ENCODE measurements around the gene CGB1.
"Not testable (repeated sequence)": the region's sequence is repeated elsewhere in the genome, so short reads cannot be mapped to it uniquely, and the experiment has no call there.

CGB1 gene

DNA sequence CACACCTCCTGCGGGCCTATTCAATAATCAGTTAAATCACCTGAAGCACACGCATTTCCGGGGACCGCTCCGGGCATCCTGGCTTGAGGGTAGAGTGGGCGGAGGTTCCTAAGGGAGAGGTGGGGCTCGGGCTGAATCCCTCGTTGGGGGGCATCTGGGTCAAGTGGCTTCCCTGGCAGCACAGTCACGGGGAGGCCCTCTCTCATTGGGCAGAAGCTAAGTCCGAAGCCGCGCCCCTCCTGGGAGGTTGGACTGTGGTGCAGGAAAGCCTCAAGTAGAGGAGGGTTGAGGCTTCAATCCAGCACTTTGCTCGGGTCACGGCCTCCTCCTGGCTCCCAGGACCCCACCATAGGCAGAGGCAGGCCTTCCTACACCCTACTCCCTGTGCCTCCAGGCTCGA is 6.9 kb upstream of the CGB1 start, which contains the start of gene CGB5:
Gene CGB5, plus strand, starts transcription at position 301 of the 400 bp plus-strand sequence. CDS start 362 bp downstream, outside the sequence.
- not testable (repeated sequence) for DNase-seq (ENCODE audit: low read depth, low spot score); H3K9ac ChIP-seq (ENCODE audit: insufficient read length); H3K36me3 ChIP-seq (ENCODE audit: insufficient read depth, low read length); H3K9me3 ChIP-seq (ENCODE audit: low read depth, low read length); H3K4me3 ChIP-seq; H3K27ac ChIP-seq

- not testable (repeated sequence) for DNase-seq (ENCODE audit: low read depth, low spot score); H3K36me3 ChIP-seq (ENCODE audit: insufficient read depth, low read length); H3K9ac ChIP-seq (ENCODE audit: insufficient read length); H3K9me3 ChIP-seq (ENCODE audit: low read depth, low read length); H3K27ac ChIP-seq; H3K4me3 ChIP-seq
These were observed 6.0 kb upstream of the CGB1 start for GRCh38 chr19:49042666-49043065.

DNA sequence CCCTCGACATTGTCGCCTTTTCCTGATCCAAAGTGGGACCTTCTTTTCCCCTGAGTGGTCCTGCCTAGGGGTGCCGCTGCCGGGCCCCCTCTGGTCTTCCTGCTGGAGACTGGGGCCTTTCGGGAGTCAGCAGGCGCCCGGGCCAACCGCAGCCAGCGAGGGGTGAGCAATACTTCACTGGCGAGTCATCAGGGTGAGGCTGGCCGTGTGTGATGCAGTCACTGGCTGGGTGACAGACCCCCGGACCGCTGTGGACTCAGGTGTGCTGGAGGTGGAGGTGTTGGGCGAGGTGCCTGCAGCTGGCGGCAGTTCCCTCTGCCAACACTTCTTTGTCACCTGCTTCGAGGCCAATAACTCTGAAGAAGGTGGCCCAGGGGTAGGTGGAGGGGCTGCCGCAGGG is 5.5 kb upstream of the CGB1 start:
- Histone ChIP-seq H3K4me3 (no peak overlapping the region), H3K9me3 (ENCODE audit: low read depth, low read length) (no peaks in the 10 kb centered on the region), H3K27ac (no peak overlapping the region), H3K9ac (ENCODE audit: insufficient read length) (no peak overlapping the region), H3K36me3 (ENCODE audit: insufficient read depth, low read length) (no peaks in the 10 kb centered on the region)
- TF ChIP-seq POLR2AphosphoS5 (IDR thresholded peaks at IDR 0.05; ENCODE audit: borderline replicate concordance, low read depth, low read length) (no peak), EZH2 (IDR thresholded peaks at IDR 0.05) (no peak), FOXP2 (optimal IDR thresholded peaks at IDR 0.05; ENCODE audit: control extremely low read depth, extremely low read length, insufficient read depth) (no peak)
- no peak for DNase-seq (ENCODE audit: low read depth, low spot score)

GRCh38 chr19:49039736-49040135 is 3.0 kb upstream of the CGB1 start:
- H3K36me3 ChIP-seq (ENCODE audit: insufficient read depth, low read length); DNase-seq (ENCODE audit: low read depth, low spot score); H3K4me3 ChIP-seq; H3K27ac ChIP-seq; H3K9me3 ChIP-seq (ENCODE audit: low read depth, low read length); H3K9ac ChIP-seq (ENCODE audit: insufficient read length): not testable (repeated sequence)

DNA sequence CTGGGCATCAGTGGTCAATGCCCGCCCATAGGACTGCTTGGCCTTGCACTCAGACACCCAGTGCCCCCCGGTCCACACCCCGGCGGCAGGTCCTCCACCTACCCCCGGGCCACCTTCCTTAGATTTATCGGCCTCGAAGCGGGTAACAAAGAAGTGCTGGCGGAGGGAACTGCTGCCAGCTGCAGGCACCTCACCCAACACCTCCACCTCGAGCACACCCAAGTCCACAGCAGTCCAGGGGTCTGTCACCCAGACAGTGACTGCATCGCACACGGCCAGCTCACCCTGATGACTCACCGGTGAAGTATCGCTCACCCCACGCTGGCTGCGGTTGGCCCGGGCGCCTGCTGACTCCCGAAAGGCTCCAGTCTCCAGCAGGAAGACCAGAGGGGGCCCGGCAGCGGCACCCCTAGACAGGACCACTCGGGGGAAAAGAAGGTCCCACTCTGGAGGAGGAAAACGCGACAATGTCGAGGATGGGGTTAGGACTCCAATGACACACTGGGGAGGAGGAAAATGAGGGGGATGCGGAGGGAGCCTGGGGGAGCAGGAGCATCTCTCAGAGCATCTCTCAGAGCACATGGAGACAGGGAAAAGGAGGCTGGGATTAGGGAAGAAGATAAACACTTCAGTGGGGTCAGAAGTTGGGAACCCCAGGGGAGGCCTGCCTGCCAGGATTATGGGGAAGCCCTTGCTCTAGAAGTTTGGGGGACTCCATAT is 2.0 kb upstream of the CGB1 start:
- not testable (repeated sequence) for H3K36me3 ChIP-seq (ENCODE audit: insufficient read depth, low read length); H3K27ac ChIP-seq; H3K9me3 ChIP-seq (ENCODE audit: low read depth, low read length); H3K4me3 ChIP-seq; DNase-seq (ENCODE audit: low read depth, low spot score); H3K9ac ChIP-seq (ENCODE audit: insufficient read length)

GRCh38 chr19:49038111-49038510 is 1.4 kb upstream of the CGB1 start:
- not testable (repeated sequence) for H3K9me3 ChIP-seq (ENCODE audit: low read depth, low read length); H3K9ac ChIP-seq (ENCODE audit: insufficient read length); H3K27ac ChIP-seq; DNase-seq (ENCODE audit: low read depth, low spot score); H3K36me3 ChIP-seq (ENCODE audit: insufficient read depth, low read length); H3K4me3 ChIP-seq

DNA sequence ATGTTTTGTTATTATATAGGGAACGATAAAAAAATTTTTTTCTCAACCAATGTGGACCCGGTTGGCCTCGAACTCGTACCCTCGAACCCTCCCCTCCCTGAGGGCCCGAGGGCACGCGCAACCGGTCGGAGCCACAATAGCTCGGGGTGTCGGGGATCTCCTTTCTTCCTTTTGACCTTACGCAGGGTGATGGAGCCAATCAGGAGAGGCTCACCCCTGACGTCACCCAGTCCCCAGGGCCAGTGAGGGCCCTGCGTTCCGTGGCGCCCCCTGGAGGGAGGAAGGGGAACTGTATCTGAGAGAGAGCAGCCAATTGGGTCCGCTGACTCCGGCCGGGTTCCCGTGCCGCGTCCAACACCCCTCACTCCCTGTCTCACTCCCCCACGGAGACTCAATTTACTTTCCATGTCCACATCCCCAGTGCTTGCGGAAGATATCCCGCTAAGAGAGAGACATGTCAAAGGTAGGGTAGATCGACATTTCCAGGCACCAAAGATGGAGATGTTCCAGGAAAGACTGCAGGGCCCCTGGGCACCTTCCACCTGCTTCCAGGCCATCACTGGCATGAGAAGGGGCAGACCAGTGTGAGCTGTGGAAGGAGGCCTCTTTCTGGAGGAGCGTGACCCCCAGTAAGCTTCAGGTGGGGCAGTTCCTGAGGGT is 4.9 kb downstream of the CGB1 start, which contains the start of gene CGB2:
Gene CGB2, plus strand, starts transcription at position 249 of the 660 bp plus-strand sequence. Its CDS starts 206 bp downstream, at position 455.
- not testable (repeated sequence) for H3K9me3 ChIP-seq (ENCODE audit: low read depth, low read length); DNase-seq (ENCODE audit: low read depth, low spot score); H3K27ac ChIP-seq; H3K4me3 ChIP-seq; H3K9ac ChIP-seq (ENCODE audit: insufficient read length); H3K36me3 ChIP-seq (ENCODE audit: insufficient read depth, low read length)

DNA sequence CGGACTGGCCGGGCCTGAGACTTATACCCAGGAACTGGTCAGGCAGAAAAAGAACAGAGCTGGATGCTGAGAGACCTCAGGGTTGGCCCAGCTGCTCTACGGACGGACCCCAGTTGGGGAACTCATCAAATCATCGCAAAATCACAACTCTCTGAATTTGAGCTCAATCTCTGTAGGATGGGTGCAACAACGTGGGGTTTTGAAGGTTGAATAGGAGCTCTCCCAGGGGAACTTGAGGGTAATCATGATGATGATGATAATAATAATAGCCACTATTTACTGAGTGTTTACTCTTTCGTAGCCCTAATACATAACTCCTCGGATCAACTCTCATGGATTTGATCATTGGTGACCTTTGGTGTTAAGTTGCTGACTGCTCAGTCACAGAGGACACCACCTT is 6.4 kb downstream of the CGB1 start:
- not testable (repeated sequence) for H3K9me3 ChIP-seq (ENCODE audit: low read depth, low read length); H3K36me3 ChIP-seq (ENCODE audit: insufficient read depth, low read length); H3K27ac ChIP-seq; H3K4me3 ChIP-seq; DNase-seq (ENCODE audit: low read depth, low spot score); H3K9ac ChIP-seq (ENCODE audit: insufficient read length)

DNA sequence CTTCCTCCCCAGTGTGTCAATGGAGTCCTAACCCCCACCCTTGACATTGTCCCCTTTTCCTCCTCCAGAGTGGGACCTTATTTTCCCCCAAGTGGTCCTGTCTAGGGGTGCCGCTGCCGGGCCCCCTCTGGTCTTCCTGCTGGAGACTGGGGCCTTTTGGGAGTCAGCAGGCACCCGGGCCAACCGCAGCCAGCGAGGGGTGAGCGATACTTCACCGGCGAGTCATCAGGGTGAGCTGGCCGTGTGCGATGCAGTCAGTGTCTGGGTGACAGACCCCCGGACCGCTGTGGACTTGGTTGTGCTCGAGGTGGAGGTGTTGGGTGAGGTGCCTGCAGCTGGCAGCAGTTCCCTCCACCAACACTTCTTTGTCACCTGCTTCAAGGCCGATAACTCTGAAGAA is 6.9 kb downstream of the CGB1 start:
- H3K9me3 ChIP-seq (ENCODE audit: low read depth, low read length); H3K4me3 ChIP-seq; H3K36me3 ChIP-seq (ENCODE audit: insufficient read depth, low read length); DNase-seq (ENCODE audit: low read depth, low spot score); H3K27ac ChIP-seq; H3K9ac ChIP-seq (ENCODE audit: insufficient read length): not testable (repeated sequence)

- not testable (repeated sequence) for H3K27ac ChIP-seq; DNase-seq (ENCODE audit: low read depth, low spot score)
These were observed 8.0 kb downstream of the CGB1 start for GRCh38 chr19:49028686-49029085.

DNA sequence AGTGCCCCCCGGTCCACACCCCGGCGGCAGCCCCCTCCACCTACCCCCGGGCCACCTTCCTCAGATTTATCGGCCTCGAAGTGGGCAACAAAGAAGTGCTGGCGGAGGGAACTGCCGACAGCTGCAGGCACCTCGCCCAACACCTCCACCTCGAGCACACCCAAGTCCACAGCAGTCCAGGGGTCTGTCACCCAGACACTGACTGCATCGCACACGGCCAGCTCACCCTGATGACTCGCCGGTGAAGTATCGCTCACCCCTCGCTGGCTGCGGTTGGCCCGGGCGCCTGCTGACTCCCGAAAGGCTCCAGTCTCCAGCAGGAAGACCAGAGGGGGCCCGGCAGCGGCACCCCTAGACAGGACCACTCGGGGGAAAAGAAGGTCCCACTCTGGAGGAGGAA is 11.1 kb downstream of the CGB1 start:
- H3K9me3 ChIP-seq (ENCODE audit: low read depth, low read length); H3K9ac ChIP-seq (ENCODE audit: insufficient read length); H3K36me3 ChIP-seq (ENCODE audit: insufficient read depth, low read length); H3K4me3 ChIP-seq; H3K27ac ChIP-seq; DNase-seq (ENCODE audit: low read depth, low spot score): not testable (repeated sequence)

More at GRCh38 chr19:49028686-49029085, 8.0 kb downstream of the CGB1 start:
- not testable (repeated sequence) for H3K36me3 ChIP-seq (ENCODE audit: insufficient read depth, low read length); H3K4me3 ChIP-seq; H3K9me3 ChIP-seq (ENCODE audit: low read depth, low read length); H3K9ac ChIP-seq (ENCODE audit: insufficient read length)

- not testable (repeated sequence) for H3K4me3 ChIP-seq; H3K9ac ChIP-seq (ENCODE audit: insufficient read length); DNase-seq (ENCODE audit: low read depth, low spot score); H3K36me3 ChIP-seq (ENCODE audit: insufficient read depth, low read length); H3K27ac ChIP-seq; H3K9me3 ChIP-seq (ENCODE audit: low read depth, low read length)
These were observed 11.6 kb downstream of the CGB1 start for GRCh38 chr19:49025088-49025487.

GRCh38 chr19:49024233-49024632 is 12.5 kb downstream of the CGB1 start, which contains the start of gene CGB3:
Gene CGB3 (minus strand): TSS chr19:49024333. CDS start chr19:49023971, 362 bp downstream.
- not testable (repeated sequence) for H3K9me3 ChIP-seq (ENCODE audit: low read depth, low read length); H3K27ac ChIP-seq; H3K9ac ChIP-seq (ENCODE audit: insufficient read length); H3K36me3 ChIP-seq (ENCODE audit: insufficient read depth, low read length); H3K4me3 ChIP-seq; DNase-seq (ENCODE audit: low read depth, low spot score)
